HUDEP-2 (cell line): Measurements from ENCODE around the gene SAYSD1.

ENCODE experiments used
- DNase-seq, 76 experiments: peaks; one replicate each; lab custom pipeline; 2025; ENCODE audit not compliant: unreplicated experiment in 76 of 76; lab: John Stamatoyannopoulos, UW

Gene SAYSD1

DNA sequence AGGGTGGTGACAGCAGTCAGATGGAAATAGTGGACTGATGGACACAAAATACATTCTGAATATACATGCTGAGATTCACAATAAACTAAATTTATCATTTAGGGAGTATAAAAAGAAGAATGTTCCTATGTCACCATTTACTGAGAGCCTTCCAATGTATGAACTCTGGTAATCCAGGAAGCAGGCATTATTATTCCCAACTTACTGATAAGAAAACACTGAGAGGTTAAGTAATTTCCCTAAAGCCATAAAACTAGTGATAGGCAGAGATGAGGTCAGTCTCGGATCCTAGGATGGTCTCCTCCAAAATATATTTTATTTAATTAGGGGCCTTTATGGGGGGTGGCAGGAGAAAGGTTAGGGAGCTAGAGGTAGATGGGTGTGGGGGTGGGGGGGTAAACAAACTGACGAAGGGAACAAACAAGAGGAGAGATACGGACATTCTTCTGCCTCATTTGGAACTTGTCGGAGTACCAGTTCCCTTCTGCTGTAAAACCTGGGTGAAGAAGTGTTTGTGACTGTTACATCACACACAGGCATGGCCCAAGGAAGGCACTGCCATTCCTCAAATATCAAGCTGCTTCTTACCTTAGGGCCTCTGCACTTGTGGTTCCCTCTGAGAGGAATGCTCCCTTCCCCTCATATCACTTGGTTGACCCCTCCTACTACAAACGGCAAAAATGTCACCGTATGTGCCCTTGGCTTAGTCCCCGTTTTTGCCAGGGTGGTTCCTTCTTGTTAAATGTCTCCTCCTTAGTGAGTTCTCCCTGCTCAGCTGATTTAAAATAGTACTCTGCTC is 6.7 kb downstream of the SAYSD1 start:
- DNase-seq = no peak

DNA sequence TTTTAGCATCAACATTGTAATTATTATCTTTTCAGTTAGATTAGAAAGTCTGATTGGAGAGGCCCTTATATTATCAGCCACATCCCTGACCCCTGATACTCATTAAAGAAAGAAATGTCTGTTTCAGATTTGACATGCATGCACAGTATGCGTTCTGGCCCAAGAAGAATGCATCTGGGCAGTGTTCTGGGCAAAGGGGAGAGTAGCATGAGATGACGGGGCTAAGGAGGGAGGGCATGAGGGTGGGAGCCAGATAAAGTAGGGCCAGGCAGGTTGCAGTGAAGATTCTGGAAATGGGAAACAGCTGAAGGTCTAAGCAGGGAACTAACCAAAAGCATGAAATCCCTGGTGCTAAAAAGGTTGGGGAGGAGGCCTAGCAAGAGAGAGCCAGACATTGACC is 7.3 kb downstream of the SAYSD1 start:
- no peak for DNase-seq

DNA sequence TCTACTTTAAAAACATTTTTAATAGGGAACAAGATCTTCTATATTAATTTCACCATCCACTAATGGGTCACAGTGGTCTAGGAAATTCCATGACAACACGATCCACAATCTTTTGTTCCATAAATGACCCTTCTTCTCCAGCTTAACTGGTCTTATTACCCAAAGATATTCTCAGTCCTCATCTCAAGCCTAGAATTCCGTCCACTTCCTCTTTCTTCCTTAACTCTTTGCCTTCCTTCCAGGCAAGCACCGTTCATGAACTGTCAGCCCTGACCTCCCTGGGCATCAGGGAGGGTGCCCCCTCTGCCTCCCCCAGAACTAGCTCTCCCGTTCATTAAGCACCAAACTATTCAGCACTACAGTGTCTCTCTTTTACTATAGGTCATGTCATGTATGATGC is 8.0 kb downstream of the SAYSD1 start:
- no peak for DNase-seq

DNA sequence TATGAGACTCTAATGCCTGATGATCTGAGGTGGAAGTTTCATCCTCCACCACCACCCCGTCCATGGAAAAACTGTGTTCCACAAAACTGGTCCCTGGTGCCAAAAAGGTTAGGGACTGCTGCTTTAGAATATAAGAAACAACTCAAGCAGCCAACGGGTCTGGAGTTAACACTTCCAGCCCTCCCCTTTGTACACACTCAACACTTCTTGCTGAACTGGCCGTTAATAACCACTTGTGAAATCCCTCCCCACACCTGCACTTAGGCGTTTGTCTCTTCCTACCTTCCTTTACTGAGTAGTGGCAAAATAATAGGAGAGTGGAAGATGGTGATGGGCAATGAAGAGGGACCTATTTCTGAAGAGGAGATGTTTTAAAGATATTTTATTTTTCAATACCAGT is 10.5 kb downstream of the SAYSD1 start:
- DNase-seq = no peak

DNA sequence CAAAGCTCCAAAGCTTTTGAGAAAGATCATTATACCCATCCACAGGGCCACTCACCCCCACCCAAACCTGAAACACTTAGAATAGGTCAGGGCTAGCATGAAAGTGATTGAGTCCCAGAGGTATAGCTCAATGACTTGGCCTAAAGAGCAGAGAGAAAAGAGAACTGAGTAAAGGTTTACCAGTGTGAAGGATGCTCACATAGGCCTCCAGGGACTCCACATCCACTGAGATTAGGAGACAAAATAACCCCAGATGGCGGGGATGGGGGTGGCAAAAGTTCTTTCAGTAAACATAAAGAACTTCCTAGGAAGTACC is 12.2 kb downstream of the SAYSD1 start:
- DNase-seq = no peak

DNA sequence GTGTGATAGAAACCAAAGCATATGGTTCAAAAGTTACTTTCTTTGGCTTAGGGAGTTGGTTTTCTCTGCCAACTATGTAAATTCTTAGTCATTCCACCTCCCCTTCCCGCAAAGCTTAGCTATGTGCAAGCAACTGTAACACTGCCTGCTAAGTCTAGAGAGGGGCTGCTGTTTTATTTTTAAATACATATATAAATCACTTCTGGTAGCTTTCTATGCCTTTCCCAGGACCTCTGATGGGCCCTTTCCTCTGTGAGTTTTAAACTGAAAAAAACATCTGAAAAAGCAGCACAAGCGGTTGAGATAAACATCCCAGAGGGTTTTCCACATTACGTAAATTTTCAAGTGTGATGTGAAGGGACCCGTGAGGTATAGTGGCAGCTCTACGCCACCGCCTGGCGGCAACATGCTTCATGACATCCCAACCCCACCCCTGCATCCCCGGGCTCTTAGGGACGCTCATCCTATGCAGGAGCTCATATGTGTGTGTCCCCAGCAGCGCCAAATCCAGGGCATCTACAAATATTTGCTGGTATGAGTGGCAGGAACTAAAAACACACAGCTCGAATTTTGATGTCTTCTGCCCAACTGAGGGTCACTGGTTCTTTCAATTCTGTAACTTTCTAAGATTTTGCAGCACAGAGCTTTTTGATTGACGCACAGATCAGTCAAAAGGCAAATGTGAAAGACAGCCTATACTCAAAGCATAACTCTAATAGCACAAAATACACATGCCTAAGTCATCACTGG is 12.7 kb downstream of the SAYSD1 start:
- peak in 58 of 76 experiments; percentile 5 to 73 (median 44) for DNase-seq

DNA sequence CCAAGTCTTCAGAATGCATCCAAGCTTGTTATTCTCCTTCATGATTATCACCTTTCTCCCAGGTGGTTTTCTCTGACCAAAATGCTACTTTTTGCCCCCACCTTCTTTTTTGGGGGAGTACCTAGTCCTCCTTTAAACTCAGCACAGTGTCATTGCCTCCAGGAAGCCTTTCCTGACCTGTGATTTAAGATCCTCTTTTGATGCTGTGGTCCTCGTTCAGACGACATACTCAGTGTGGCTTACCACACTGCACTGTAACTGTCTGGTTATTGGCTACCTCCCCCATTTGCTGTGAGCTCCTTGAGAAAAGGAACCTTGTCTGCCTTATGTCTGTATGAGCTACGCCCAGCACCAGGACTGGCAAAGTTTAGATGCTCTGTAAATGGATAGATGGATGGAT is 14.6 kb downstream of the SAYSD1 start:
- DNase-seq = no peak

DNA sequence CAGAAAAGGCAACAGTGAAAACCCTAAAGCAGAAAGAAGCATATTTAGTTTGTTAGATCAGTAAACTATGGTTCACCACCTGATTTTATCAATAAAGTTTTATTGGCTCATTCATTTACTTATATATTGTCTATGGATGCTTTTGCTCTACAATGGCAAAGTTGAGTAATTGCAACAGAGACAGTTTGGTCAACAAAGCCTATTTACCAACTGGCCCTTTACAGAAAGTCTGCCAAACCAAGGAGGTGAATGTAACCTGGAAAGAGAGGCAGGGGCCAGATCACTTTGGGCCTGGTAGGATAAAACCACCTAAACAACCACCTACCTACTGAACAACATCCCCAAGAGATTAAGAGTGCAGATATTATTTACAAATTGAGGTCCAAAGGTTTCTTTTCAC is 19.4 kb downstream of the SAYSD1 start:
- no peak for DNase-seq

DNA sequence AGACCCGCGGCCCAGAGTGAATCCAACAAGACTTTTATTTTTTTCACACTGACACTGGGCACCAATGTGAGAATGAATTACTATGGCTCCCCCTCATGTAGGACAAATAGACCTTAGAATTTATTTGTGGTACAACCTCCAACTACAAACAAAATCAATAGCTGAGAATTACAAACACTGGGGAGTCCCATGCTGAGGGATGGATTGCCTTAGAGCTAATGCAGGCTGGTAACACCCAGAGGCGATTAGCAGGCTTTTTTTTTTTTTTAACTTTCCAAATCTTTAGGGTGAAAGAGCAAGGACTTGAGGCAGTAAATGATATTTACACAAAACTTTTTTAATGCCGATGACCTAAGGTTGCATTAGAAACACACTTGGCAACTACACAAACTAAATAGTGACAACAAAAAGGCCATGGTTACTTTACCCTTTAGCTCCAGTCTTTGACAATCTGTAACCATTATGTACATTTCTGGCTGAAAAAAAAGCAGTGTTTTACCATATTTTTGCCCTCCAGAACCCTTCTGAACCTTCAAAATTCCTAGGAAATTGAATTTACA is 21.8 kb downstream of the SAYSD1 start:
- no peak for DNase-seq

DNA sequence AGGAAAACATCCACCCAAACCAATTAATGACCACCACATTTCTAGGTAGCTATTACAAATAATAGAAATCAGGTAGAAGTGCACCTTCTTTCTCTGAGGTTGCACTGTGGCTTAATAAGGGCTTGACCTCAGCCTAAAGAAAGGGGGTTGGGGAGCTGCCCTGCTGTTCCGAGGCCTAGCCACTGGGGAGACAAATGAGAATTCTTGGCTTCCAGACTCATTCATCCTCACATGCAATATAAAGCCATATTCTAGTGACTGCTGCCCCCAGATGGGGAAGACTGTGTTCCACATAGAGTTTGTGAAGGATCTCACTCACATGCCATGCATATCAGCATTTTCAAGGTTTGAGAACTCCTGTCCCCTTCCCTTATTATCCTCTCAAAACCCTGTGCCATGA is 22.9 kb downstream of the SAYSD1 start:
- DNase-seq = peak in 24 of 76 experiments; percentile 4 to 46 (median 24)

DNA sequence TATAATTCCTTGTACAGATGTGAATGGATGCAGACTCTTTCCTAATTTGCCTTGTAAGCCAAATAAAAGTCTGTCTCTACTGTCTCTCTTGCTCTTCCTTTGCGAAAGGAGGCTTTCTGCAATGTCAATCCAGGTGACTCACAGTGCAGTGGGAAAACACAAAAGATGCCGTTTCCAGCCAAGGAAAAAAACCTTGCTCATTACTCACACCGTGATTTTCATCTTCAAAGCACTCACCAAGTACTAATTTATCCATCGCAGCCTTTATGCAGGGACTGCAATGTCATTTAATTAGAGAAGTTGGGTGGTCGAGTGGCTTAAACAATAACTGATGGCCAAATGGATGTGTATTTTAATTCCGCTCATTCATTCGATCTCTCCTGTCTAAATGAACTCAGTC is 23.8 kb downstream of the SAYSD1 start:
- no peak for DNase-seq

DNA sequence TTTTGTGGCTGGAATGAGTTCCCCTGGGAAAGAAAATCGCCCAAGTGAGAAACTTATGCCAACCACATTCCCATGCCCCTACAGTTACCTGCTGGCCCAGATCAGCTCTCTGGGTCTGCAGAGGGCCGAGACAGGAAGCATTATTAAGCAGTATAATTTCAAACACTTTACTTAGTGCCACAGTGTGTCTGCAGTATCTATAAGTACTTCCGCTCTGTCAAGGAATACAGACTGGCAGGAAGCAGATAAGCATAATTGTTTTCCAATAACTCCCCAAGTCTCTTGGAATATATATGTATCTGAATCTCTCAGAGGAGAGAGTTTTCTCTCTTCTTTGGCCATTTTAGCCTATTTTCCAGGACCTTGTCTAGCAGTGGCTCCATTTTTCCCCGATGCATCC is 24.9 kb downstream of the SAYSD1 start:
- DNase-seq = no peak

DNA sequence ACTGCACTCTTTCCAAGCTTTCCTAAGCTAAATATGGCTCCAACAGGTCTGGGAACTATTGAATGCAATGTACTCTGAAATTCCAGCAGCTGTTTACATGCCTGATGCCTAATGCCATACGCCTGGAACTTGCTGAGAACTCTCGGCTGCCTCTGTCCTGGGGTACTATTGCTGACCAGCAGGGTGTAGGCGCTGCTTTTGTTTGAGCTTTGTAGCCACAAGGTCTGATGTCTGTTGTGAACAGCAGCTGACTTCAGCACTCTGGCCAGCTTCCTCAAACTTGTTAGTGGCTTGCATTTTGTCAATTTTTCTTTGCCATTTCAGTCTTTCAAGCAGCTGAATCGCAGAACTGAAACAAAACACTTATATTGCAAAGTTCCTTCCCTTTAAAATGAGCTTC is 26.7 kb downstream of the SAYSD1 start:
- DNase-seq = peak in 15 of 76 experiments; percentile 4 to 50 (median 18)

DNA sequence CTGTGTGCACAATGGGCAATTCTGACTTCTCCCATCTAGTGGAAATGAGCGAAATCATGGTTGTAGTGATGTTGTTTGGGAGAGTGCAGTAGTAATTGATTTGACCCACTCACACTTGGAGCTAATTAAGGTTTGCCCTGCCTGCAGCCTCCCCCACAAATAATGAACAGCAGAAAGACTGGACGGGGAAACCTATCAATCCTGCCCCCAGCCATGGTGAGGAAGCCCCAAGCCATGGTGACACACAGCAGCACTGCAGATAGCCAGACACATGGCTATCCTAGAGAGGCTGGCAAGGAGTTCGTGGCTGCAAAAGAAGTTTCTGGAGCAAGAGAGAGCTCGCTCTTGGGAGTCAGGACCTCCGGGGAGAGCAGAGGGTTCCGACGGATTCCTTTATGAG is 27.8 kb downstream of the SAYSD1 start:
- DNase-seq = no peak

DNA sequence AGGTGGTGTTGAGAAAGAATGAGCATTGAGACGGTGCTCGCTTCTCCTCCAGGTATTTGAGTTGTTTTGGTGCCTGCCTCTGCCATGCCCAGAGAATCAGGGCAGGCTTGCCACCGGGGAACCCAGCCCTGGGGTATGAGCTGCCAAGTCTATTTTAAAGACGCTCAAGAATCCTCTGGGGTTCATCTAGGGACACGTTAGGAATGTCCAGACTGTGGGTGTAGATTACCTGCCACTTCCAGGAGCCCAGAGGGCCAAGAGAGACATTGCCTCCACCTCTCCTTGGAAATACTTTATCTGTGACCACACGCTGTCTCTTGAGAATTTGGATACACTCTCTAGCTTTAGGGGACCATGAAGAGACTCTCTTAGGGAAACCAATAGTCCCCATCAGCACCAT is 28.3 kb downstream of the SAYSD1 start:
- no peak for DNase-seq

DNA sequence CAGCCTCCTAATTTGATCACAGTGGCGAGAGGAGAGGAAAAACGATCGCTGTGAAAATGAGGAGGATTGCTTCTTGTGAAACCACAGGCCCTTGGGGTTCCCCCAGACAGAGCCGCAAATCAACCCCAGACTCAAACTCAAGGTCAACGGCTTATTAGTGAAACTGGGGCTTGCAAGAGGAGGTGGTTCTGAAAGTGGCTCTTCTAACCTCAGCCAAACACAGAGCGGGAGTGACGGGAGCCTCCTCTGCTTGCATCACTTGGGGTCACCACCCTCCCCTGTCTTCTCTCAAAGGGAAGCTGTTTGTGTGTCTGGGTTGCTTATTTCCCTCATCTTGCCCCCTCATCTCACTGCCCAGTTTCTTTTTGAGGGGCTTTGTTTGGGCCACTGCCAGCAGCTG is 28.7 kb downstream of the SAYSD1 start:
- no peak for DNase-seq

DNA sequence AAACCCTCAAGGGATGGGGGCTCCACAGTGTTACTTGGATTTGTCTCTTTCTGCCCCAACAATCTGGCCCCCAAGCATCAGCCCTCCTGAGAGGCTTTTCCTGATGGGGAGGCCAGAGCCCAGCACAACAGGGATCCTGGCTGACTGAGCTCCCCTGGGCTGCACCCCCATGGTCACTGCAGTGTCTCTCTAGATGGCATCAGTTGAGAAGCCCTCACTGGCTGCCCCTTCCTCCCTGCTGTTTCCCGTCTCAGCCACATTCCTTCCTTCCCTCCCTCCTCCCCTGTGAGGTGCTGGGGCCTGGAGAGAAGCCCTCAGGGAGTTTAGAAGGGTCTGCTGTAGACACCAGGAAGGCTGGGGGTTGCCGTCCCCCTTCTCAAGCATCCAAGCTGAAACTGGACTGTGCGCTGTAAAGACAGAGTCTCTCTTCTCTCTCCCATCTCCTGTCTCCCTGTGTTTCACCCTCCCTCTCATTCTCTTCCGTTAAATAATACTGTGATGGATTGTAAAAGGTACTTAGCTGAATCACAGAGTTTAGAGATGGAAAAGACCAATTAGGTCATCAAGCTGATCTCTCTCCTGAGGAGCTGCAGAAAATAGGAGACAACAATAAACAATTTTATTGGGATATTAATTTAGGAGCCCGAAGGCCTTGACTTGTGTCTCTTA is 29.7 kb downstream of the SAYSD1 start:
- DNase-seq = no peak

DNA sequence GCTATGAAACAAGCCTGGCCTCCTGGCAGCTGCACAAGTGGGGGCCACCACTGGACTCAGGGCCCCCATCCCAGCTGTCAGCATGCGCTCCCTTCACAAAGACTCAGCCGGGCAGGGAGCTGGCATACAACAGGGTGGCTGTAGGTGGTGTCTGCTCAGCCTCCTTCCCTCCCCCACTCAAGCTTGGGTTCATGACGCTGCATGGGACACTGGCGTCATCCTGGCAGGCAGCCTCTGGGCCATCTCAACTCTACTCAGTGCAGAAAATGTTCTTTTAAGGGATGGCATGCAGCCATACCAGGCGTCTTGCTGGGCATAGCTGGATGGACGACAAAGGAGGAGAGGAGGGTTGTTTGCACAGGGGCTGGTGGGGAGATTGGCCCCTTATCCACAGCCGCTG is 30.5 kb downstream of the SAYSD1 start:
- no peak for DNase-seq

DNA sequence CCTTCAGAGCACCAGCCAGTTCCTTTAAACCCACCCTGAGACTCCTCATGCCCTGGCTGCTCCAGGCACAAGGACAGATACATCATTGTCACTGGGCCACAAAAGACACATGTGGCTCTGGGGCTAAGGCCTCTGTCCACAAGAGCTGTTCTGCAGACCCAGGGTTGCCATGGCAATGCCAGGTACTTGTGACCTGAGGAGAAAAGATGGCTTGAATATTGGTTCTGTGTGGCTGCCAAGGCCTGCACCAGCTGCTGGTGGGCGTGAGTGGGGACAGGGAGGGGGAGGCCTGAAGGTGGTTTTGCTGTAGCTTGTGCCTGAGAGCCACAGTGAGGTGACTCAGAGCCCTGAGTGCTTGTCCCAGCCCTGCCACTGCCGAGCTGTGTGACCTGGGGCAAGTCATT is 31.8 kb downstream of the SAYSD1 start:
- no peak for DNase-seq

DNA sequence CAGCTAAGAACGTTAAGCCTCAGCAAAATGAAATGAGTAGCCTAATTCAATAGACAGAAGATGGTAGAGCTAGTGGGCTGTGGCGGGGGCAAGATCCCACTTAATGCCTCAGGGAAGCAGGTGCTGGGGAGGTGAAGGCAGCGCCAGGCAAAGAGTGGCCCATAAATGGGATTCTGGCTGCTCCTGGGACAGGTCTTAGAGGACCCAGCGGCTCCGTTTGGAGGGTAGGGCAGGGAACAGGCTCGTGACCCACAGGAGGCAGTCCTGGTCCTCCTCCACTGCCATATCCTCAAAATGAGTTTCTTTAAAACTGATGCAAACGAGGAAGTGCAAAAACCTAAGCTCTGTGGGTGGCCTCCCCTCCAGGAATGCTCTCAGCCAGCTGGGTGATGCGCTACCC is 32.7 kb downstream of the SAYSD1 start:
- DNase-seq = no peak

DNA sequence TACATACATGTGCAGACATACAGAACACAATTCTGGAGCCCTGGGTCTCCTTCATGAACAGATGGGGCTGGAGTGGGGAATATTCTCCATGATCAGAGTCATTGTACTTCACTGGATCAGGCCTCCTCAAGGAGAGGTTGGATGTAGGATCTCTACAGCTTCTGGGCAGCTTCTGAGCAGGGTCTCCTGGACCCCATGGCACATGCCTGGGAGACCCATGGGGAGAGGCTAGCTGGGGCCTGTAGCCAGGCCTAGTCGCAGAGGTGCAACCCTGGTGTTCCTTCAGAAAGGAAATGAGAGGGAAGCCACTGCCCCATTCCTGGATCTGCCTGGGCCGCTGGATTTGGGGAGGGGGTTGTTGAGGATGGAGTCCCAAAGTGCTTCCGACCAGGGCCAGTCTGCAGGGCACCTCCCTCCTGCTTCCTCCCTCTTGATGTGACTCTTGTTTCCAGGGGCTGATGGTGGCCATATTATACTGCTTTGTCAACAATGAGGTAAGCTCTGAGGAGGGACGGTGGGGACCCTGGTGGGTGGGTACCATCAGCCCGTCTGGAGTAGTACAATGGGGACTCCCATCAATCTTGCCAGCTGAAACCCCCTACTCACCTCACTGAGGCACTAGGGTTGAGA is 34.6 kb downstream of the SAYSD1 start:
- no peak for DNase-seq
